Neutrophil (primary cell): ENCODE data around the gene MND1.

Source experiments
- H3K27ac ChIP-seq: fragments of 200-600 bp; sonication (generic); 2 replicates; pipeline ENCODE4 v1.5.1; 2016; ENCODE audit warnings: mild to moderate bottlenecking, moderate library complexity
- H3K27me3 ChIP-seq: fragments of 200-600 bp; sonication (generic); 2 replicates; pipeline ENCODE4 v1.6.0; 2016; ENCODE audit warnings: mild to moderate bottlenecking
- H3K36me3 ChIP-seq: fragments of 200-600 bp; sonication (generic); 2 replicates; pipeline ENCODE4 v1.5.1; 2017
- H3K4me1 ChIP-seq, 2 experiments: fragments of 200-600 bp in 1 of 2; sonication (generic) in 1 of 2; 1 replicate in 1 of 2; 2 replicates in 1 of 2; pipeline versions ENCODE4 v1.5.1 to v1.6.1; 2013 to 2016; ENCODE audit warnings: low read depth in 1 of 2, low read length in 1 of 2, mild to moderate bottlenecking in 1 of 2, moderate library complexity in 1 of 2; ENCODE audit not compliant: control insufficient read depth in 1 of 2, insufficient read depth in 1 of 2
- H3K4me3 ChIP-seq, 2 experiments: fragments of 200-600 bp in 1 of 2; sonication (generic) in 1 of 2; 1 replicate in 1 of 2; 2 replicates in 1 of 2; pipeline ENCODE4 v1.5.1; 2013 to 2016; ENCODE audit warnings: low read depth in 1 of 2, low read length in 1 of 2, mild to moderate bottlenecking in 1 of 2, moderate library complexity in 1 of 2
- H3K9me3 ChIP-seq: fragments of 200-600 bp; sonication (generic); 2 replicates; pipeline ENCODE4 v1.5.1; 2016
- CTCF ChIP-seq: fragments of 200-600 bp; sonication (generic); IDR thresholded peaks from 2 replicates; pipeline ENCODE4 v1.5.1; 2016; ENCODE audit warnings: antibody characterized with exemption

MND1 gene

GRCh38 chr4:153366486-153366885 is 22.0 kb downstream of the MND1 start:
- Histone ChIP-seq H3K27ac (no peak overlapping the region), H3K4me3 (no peak overlapping the region), H3K9me3 (no peaks in the 10 kb centered on the region), H3K36me3 (peaks cover 25% of the 10 kb centered on the region), H3K4me1 (no peaks in the 10 kb centered on the region), H3K27me3 (no peaks in the 10 kb centered on the region)
- TF ChIP-seq CTCF, result no peak

- H3K27ac ChIP-seq, result no peak overlapping the region
- no peaks in the 10 kb centered on the region for H3K9me3 ChIP-seq
- H3K27me3 ChIP-seq, result no peaks in the 10 kb centered on the region
- H3K4me1 ChIP-seq, result no peaks in the 10 kb centered on the region
- no peak for TF ChIP-seq CTCF
- H3K36me3 ChIP-seq, result peaks cover 24% of the 10 kb centered on the region
- H3K4me3 ChIP-seq, result no peak overlapping the region
Observed at GRCh38 chr4:153367092-153367491, 22.6 kb downstream of the MND1 start.

GRCh38 chr4:153369021-153369420 is 24.5 kb downstream of the MND1 start:
- no peak overlapping the region for H3K27ac ChIP-seq
- H3K4me3 ChIP-seq, result no peak overlapping the region
- H3K4me1 ChIP-seq, result no peaks in the 10 kb centered on the region
- peaks cover 21% of the 10 kb centered on the region for H3K36me3 ChIP-seq
- TF ChIP-seq CTCF, result no peak
- no peaks in the 10 kb centered on the region for H3K9me3 ChIP-seq
- H3K27me3 ChIP-seq, result no peaks in the 10 kb centered on the region

GRCh38 chr4:153371701-153372234 is 27.3 kb downstream of the MND1 start:
- Histone ChIP-seq H3K4me3 (no peak overlapping the region), H3K4me1 (peaks cover 5 to 8% of the 10 kb centered on the region in 2 experiments), H3K27me3 (no peaks in the 10 kb centered on the region), H3K36me3 (peaks cover 20% of the 10 kb centered on the region), H3K9me3 (no peaks in the 10 kb centered on the region), H3K27ac (no peak overlapping the region)
- no peak for TF ChIP-seq CTCF

GRCh38 chr4:153372967-153373562 is 28.6 kb downstream of the MND1 start:
- H3K36me3 ChIP-seq, result peaks cover 15% of the 10 kb centered on the region
- no peak for TF ChIP-seq CTCF
- peaks cover 5 to 8% of the 10 kb centered on the region in 2 experiments for H3K4me1 ChIP-seq

More at GRCh38 chr4:153372967-153373562, 28.6 kb downstream of the MND1 start:
- Histone ChIP-seq H3K27ac (no peak overlapping the region), H3K27me3 (no peaks in the 10 kb centered on the region), H3K9me3 (no peaks in the 10 kb centered on the region), H3K4me3 (no peak overlapping the region)
